SK-N-DZ (cell line): ENCODE results near the gene WDR53. TPM values are rescaled to one million over a fixed set of nuclear protein-coding genes. Genes with fewer than 3 reads are reported as not detected.
"Not testable (repeated sequence)": the region's sequence is repeated elsewhere in the genome, so short reads cannot be mapped to it uniquely, and the experiment has no call there.

Experiments used
- DNase-seq: peaks from one replicate; pipeline ENCODE4 v3.0.0-alpha.2; 2015; ENCODE audit warnings: low spot score
- polyA plus RNA-seq, 2 experiments: library from polyadenylated mRNA; depleted of rRNA; stranded (reverse); fragments of >200 nt; gene quantifications; 2 replicates each; pipeline ENCODE4 v1.2.3, GENCODE V29; 2014

WDR53 gene
- polyA plus RNA-seq (2014; cell fraction: cytosol; rRNA removed): 8.2 and 14.3 TPM in 2 replicates
- polyA plus RNA-seq (2014; cell fraction: nucleus; rRNA removed): 8.5 and 11.8 TPM in 2 replicates

DNA sequence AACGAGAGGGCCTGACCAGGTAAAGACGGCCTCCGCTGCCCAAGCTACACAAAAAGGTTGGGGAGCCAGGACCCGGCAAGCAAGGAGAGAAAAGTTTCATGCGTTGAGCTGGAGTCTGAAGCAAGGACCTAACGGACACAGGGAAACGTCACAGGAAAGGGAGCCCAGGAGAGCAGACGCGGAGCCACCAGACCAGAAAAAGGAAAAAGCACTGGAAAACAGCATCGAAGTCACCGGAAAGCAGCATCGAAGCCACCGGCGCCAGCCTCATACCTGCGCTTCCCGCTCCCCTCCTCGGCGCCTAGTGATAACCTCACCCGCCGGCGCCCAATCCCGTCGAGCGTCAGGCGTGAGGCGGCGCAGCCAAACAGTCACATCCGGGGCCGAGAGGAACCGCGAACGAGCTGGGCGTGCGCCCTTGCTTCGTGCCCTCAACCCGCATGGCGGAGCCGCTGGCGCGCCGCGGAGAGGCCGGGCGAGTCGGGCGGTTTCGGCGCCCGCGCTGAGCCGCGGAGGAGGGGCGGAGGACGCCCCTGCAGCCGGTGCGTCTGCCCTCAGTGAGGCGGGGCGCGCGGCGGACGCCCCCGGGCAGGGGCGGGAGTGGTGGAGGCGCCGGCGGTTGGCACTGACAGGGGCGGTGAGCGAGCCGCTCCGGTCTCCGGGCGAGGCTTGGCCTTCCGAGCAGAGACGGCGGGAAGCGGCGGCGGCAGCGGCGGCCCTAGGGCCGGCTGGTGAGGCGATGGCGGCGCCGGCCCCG lies at the start of gene WDR53, which contains the start of gene FBXO45:
TSS of gene WDR53 (minus strand) at position 309 of the 757 bp plus-strand sequence. CDS start 7,079 bp downstream, outside the sequence.
TSS of gene FBXO45 (plus strand) at position 415 of the 757 bp plus-strand sequence. CDS start at position 740, 325 bp downstream.
- DNase-seq: peak; percentile 94

DNA sequence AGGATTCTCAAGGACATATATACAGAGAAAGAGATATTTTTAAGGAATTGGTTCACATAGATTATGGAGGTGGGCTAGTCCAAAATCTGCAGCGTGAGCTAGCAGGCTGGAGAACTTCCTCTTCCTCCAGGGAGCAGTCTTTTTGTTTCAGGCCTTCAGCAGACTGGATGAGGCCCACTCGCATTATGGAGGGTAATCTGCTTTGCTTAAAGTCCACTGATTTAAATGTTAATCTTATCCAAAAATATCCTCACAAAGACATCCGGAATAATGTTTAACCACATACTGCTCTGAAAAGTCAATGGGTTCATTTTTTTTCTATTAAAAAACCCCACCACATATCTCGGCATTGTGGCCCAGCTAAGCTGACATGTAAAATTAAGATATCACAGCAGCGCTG lies 48.9 kb upstream of the WDR53 start:
- DNase-seq: no peak

DNA sequence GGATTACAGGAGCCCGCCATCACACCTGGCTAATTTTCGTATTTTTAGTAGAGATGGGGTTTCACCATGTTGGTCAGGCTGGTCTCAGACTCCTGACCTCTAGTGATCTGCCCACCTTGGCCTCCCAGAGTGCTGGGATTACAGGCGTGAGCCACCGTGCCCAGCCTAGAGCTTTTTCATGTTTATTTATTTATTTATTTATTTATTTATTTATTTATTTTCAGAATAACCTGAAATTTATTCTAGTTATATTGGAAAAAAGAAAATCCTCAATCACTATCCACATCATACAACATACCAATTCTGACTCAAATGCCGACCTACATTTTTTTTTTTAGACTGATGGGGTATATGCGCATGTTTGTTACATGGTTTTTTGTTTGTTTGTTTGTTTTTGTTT lies 46.9 kb upstream of the WDR53 start:
- not testable (repeated sequence) for DNase-seq

DNA sequence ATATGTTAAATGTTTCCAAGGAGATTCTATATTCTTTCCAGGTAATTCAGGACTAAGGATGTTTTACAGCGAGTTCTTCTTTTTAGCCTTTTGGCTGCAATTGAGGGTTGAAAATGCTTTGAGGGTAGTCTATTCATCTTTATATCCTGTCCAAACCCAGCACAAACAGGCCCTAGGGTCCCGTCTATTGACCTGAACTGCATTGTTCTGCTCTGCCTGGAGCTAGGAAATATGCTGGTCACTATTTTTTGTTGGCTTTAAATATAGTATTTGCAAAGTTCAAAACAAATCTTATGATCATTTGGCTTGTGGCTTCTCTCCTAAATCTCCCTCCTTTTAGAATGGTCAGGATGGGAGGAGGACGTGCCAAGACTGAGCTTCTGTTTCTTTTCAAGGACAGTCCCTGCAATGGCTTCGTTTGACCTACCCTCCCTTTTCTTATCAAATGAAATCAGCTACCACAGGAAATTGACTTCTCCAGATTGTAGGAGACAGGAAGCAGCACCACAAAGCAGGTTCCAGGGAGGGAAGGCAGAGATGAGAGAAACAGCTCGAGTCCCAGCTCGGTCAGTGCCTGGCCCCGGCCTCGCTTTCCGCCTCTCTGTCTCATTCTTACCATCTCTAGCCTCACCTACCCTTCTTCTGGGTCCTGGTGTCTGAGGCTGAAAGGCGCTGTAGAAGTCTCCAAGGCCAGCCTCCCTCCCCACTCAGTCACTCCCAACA lies 43.6 kb upstream of the WDR53 start:
- DNase-seq: peak; percentile 82

DNA sequence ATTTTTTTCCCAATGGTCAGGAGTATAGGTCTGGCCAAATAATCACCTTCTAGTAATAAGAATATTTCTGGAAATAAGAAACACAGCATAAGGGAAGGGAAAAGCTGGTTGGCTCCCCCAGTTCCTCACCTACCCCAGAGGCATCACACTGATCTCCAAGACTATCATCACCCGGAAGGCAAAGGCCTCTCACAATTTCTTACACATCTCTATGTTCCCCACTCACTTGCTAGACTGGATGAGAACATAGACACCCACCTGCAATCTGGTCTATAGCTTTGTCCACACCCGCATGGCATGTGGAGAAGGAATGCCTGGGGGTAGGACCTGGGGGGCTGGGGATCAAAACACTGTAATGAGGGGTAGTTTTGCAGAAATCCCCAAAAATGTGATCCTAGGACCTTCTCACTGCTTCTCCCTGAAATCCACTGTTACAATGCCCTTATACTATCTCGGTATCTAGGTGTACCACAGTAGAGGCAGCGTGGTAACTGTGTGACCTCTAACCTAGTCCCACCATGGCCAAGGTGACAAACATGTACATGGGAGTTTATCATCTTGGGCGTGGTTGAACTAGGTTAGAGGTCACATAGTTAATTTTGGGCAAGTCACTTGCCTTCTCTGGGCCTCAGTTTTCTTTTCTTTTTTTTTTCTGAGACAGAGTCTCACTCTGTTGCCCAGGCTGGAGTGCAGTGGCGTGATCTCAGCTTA lies 41.6 kb upstream of the WDR53 start:
- DNase-seq: no peak

DNA sequence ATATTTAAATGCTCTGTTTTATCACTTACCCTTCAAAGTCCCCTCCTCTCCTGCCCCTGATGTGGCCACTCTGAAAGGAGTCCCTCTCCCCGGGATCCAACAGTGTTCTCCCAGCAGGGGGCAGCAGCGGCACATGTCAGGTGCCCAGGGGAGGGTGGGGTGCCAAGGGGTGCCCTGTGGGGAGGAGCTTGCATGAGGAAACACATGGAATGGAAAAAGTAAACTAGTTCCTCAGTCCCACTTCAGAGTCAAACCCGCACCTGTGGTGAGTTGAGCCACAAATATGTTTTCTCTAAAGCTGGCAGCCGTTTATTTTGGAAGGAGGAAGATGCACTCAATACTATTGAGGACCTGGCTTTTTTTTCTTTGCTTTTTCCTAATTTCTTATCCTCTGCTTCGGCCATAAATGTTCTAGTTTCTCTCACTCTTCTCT lies 41.0 kb upstream of the WDR53 start:
- peak; percentile 73 for DNase-seq

DNA sequence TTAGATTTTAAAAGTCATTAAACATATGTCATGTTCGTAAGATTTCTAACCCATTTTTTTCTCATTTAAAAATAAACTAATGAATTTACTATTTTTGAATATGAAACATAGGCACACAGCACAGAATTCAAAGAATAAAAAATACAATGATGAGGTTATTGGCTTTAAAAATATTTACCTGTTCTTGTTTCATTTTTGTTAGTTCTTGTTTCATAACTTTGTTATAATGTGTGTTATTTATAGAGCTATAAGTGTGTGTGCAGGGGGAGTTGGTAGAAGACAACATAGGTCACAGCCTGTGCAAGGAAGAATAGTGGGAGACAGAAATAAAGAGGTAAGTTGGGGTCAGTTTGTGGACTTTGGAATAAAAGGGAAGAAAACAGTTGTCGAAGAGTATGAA lies 40.3 kb upstream of the WDR53 start:
- no peak for DNase-seq

DNA sequence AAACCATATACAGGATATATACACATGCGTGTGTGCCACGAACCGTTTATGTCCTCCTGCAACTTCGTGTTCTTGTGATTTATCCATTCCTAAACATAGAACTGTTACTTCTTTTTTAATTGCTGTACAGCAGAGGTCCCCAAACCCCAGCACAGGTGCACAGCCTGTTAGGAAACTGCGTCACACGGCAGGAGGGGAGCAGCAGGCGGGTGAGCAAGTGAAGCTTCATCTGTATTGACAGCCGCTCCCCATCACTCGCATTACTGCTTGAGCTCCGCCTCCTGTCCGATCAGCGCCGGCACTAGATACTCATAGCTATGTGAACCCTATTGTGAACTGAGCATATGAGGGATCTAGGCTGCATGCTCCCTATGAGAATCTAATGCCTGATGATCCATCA lies 36.2 kb upstream of the WDR53 start:
- no peak for DNase-seq

DNA sequence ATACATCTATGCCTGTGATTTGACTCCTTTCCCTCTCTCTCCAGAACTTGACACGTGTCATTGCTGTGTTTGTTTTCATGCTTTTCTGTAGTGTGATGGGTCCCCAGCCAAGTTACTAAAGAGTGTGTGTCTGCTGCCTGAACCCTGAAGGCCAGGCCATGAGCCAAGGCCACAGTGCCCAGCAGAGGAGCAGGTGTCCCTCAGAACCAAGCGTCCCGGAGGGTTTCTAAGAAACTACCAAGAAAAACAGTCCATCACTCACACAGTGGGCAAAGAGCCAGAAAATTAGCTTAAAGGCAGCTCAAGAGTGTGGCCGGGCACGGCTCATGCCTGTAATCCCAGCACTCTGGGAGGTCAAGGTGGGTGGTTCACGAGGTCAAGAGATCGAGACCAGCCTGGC lies 35.3 kb upstream of the WDR53 start:
- DNase-seq: no peak

DNA sequence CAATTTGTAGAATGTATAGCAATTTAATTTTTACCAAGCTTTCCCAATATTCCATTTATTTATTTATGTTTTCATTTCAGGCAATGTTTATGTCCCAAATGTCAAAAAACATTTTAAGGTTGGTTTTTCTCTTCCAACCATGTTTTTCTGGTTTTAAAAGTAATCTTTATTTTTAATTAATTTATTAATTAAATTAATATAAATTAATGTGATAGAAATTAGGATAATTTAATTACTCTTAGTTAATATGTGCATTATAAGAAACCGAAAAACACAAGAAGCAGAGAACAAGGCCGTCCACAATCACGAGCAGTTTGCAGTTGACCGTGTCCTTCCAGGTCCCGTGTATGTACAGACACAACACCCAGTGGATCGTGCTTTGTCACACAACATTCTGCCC lies 34.3 kb upstream of the WDR53 start:
- DNase-seq: no peak

DNA sequence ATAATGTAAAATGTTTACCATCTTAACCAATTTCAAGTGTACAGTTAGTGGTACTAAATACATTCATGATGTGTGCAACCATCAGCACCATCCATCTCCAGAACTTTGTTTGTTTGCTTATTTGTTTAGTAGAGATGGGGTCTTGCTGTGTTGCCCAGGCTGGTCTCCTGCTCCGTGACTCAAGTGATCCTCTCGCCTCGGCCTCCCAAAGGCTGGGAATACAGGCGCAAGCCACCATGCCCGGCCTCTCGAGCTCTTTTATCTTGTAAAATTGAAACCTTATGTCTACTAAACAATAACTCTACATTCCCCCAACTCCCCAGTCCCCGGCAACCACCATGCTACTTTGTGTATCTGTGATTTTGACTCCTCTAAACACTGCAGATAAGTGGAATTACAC lies 32.0 kb upstream of the WDR53 start:
- no peak for DNase-seq

DNA sequence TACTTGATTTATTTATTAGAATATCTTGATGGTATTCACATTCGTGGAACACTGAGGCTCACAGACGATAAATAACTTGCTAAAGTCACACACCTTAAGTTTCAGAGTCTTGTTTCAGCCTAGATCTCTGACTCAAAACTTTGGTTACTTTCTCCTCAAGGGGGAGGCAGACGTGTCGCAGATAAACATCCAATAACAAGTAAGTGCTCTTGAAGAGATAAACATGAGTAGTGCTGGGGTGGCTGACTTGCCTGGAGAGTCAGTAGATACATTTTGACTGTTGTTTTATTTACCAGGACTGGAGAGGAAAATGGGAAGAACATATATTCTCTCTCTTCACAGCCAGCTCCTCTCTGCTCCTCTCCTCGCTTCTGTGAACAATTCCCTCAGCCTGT lies 31.4 kb upstream of the WDR53 start:
- no peak for DNase-seq

DNA sequence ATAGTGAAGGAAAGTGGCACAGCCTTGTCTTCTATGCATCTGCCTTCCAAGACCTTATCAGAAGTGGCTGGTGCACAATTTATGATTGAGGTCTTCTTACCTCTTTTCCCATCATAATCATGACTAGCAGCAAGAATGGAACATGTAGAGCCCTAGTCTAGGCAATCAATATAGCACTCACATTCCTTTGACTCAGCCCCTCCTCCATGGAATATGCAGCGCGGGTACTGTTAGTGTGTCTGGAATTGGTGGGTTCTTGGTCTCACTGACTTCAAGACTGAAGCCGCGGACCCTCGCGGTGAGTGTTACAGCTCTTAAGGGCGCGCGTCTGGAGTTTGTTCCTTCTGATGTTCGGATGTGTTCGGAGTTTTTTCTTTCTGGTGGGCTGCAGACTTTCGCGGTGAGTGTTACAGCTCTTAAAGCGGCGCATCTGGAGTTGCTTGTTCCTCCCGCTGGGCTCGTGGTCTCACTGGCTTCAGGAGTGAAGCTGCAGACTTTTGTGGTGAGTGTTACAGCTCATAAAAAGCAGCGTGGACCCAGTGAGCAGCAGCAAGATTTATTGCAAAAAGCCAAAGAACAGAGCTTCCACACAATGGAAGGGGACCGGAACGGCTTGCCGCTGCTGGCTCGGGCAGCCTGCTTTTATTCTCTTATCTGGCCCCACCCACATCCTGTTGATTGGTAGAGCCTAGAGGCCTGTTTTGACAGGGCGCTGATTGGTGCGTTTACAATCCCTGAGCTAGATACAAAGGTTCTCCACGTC lies 29.8 kb upstream of the WDR53 start:
- peak; percentile 38 for DNase-seq

DNA sequence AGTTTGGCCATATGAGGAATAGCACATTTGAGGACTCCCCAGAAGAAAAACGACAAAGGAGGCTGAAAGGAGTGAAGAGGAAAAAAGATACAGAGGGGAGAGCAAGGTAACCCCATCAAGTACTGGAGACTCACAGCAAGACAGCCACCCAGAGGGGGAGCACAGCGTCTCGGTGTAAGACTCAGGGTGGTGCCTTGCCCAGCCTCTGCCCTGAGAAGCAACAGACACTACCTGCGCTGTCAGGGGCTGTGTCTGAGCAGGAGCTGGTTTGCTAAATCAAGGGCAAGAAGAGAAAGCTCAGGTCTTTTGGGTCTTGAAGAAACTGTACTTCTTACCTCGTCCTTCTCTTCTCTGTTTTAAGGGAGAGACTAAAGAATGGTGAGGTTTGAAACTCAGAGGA lies 28.0 kb upstream of the WDR53 start:
- DNase-seq: no peak

DNA sequence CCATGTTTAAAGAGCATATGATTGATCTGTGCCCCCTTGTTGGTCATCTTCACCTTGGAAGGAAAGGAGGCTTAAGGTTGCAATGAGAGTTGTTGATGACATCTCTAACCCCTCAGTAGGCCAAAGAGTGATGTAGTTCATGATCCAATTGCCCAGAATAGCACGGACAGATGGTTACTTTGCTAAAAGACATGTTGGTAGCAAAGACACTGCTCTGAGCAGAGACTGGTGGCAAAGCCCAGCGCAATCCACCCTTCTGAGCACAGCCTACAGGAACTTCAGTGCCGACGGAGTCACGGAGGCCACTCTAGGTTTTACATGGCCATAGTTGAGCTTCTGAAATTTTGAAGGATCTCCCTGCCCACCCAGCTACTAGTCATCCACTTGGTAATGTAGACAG lies 21.9 kb upstream of the WDR53 start:
- no peak for DNase-seq

DNA sequence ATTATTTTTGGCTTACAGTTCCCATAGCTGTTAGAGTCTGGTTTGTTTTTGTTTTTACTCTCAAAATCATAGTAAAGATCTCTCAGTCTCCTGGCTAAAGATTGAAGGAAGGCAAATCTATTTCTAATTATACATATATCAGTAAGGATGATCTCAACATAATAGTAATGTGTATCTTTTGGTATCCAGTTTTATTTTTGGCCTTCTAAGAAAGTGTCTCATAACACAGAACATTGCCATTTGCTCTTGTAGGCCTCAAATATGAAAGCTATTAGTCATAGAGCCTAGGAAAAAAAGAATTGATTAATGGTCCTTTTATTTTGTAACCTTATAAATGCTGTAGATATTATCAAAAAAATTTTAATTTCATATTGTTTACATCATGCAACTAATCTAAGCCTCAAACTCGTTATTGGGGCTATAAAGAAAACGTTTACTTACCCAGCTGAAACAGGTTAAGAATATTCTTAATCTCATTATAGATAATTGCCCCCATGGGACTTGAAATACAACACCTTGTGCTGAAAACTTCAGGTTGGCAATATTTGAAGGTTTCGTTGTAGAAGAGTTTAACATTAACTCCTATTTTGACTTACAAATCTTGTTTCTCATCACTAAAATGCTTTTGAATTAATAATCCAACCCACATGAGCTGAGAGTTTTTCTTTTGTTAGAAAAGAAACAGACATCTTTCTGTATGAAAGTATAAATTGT lies 16.8 kb upstream of the WDR53 start:
- no peak for DNase-seq

DNA sequence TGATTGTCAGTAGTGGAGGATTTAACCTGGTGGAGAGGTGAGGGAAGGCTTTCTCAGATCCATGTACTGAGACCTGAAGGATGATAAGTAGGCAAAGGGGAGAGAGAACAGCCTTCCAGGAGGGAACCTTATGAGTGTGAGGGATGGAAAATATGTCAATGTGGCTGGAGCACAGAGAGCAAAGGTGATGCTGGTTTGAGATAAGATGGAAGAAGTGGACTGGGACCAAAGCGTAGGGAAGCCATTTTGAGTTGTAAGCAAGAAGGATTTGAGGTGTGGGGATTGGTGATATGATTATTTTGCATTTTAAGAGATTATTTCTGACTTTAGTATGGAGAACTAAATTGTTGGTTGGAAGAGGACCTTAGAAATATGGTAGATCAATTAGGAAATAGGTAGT lies 4.0 kb upstream of the WDR53 start:
- no peak for DNase-seq

DNA sequence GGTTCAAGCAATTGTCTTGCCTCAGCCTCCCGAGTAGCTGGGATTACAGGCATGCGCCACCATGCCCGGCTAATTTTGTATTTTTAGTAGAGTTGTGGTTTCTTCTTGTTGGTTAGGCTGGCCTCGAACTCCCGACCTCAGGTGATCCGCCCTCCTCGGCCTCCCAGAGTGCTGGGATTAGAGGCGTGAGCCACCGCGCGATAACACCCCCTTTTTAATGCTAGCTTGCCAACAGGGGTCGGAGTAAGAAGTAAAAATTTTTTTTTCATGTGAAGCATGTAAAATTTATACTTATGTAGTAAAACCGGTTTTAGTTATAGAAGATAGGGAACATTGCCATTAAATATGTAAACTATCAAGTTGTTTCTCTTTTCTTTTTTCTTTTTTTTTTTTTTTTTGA lies 2.0 kb upstream of the WDR53 start:
- DNase-seq: not testable (repeated sequence)

DNA sequence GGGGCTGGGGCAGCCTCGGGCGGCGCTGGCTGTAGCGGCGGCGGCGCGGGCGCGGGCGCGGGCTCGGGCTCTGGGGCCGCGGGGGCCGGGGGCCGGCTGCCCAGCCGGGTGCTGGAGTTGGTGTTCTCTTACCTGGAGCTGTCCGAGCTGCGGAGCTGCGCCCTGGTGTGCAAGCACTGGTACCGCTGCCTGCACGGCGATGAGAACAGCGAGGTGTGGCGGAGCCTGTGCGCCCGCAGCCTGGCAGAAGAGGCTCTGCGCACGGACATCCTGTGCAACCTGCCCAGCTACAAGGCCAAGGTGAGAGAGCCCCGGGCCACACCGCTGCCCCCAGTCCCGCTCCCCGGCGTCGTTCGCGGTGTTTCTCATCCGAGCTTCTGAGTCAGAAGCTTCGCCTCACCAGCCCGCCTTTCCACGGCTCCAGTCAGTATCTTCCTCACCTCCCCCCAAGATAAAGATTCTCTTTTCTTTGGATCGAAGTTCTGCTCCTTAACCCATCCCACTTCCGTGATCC lies 706 bp upstream of the WDR53 start:
- peak; percentile 39 for DNase-seq

DNA sequence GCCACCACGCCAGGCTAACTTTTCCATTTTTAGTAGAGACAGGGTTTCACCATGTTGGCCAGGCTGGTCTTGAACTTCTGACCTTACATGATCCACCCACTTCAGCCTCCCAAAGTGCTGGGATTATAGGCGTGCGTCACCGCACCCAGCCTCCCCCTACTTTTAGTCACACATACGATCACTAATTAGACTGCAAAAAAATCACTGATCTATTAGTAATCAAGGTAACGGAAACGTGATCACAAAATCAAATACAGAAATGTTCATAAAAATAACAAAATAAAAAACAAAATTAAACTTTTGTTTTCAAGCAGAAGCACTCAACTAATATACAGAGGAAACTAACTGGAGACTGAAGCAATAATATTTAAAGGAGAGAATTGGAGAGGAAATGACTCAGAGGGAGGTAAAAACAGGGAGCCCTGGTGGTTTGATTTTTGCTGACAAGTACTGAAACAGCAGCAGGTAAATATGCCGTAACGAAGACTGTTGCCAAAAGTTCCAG lies 4.6 kb downstream of the WDR53 start:
- no peak for DNase-seq
